RWPE2 (cell line): ENCODE measurements around the gene GNGT2.

Source experiments
- ATAC-seq: fragments of 200-7000 bp; cut with Tn5 transposase; 3 replicates; pipeline ENCODE4 v1.9.1; 2021; ENCODE audit warnings: low read depth
- DNase-seq: peaks from one replicate; pipeline ENCODE4 v3.0.0-alpha.2; 2020; ENCODE audit warnings: low spot score
- H3K27ac ChIP-seq: fragments of 450-650 bp; 2 replicates; pipeline ENCODE4 v1.5.1; 2017; ENCODE audit warnings: mild to moderate bottlenecking; ENCODE audit not compliant: poor library complexity, severe bottlenecking
- H3K27me3 ChIP-seq: fragments of 250-450 bp; sonication (Bioruptor Pico); 2 replicates; pipeline ENCODE4 v1.5.1; 2021; ENCODE audit warnings: mild to moderate bottlenecking, moderate library complexity; ENCODE audit not compliant: insufficient read depth, poor library complexity, severe bottlenecking
- H3K36me3 ChIP-seq: fragments of 250-450 bp; sonication (Bioruptor Pico); 2 replicates; pipeline ENCODE4 v1.5.1; 2020; ENCODE audit warnings: low read depth, mild to moderate bottlenecking, moderate library complexity
- H3K4me1 ChIP-seq: fragments of 250-450 bp; sonication (Bioruptor Pico); 2 replicates; pipeline ENCODE4 v1.5.1; 2021; ENCODE audit warnings: mild to moderate bottlenecking, moderate library complexity; ENCODE audit not compliant: insufficient read depth, poor library complexity, severe bottlenecking
- H3K4me3 ChIP-seq: fragments of 250-450 bp; sonication (Bioruptor Pico); 2 replicates; pipeline ENCODE4 v1.5.1; 2021; ENCODE audit warnings: mild to moderate bottlenecking, moderate library complexity; ENCODE audit not compliant: severe bottlenecking
- H3K9me3 ChIP-seq: fragments of 250-450 bp; sonication (Bioruptor Pico); 2 replicates; pipeline ENCODE4 v1.5.1; 2021; ENCODE audit warnings: mild to moderate bottlenecking, moderate library complexity; ENCODE audit not compliant: severe bottlenecking
- CTCF ChIP-seq: fragments of 450-650 bp; IDR thresholded peaks from one replicate; pipeline ENCODE4 v1.5.1; 2017; ENCODE audit warnings: mild to moderate bottlenecking, moderate library complexity; ENCODE audit not compliant: poor library complexity, severe bottlenecking

Gene GNGT2

GRCh38 chr17:49162866-49163265, 47.5 kb downstream of the GNGT2 start:
- ATAC-seq (no peak), DNase-seq (no peak)
- Histone ChIP-seq H3K4me3 (no peak overlapping the region), H3K27me3 (no peaks in the 10 kb centered on the region), H3K4me1 (no peaks in the 10 kb centered on the region), H3K36me3 (no peaks in the 10 kb centered on the region), H3K27ac (no peak overlapping the region), H3K9me3 (no peaks in the 10 kb centered on the region)
- TF ChIP-seq CTCF: no peak

- H3K36me3 ChIP-seq: no peaks in the 10 kb centered on the region
- no peaks in the 10 kb centered on the region for H3K9me3 ChIP-seq
- ATAC-seq (no peak), DNase-seq (no peak)
- no peak overlapping the region for H3K4me3 ChIP-seq
- H3K27me3 ChIP-seq: no peaks in the 10 kb centered on the region
- no peak overlapping the region for H3K27ac ChIP-seq
- no peaks in the 10 kb centered on the region for H3K4me1 ChIP-seq
- TF ChIP-seq CTCF: no peak
These were observed 52.6 kb downstream of the GNGT2 start for GRCh38 chr17:49157784-49158183.

- no peak for TF ChIP-seq CTCF
- no peak for ATAC-seq
- no peak for DNase-seq
These were observed 54.1 kb downstream of the GNGT2 start for GRCh38 chr17:49156256-49156655.

More at GRCh38 chr17:49156256-49156655, 54.1 kb downstream of the GNGT2 start:
- no peaks in the 10 kb centered on the region for H3K9me3 ChIP-seq
- no peak overlapping the region for H3K27ac ChIP-seq
- no peaks in the 10 kb centered on the region for H3K4me1 ChIP-seq
- no peaks in the 10 kb centered on the region for H3K36me3 ChIP-seq
- no peaks in the 10 kb centered on the region for H3K27me3 ChIP-seq
- no peak overlapping the region for H3K4me3 ChIP-seq
